Esophagus muscularis mucosa (tissue), 4 donors: ENCODE data around the gene RAB11FIP4.

ENCODE experiments used
- CTCF ChIP-seq, 3 experiments: fragments of 200-600 bp in 2 of 3; fragments of 450-650 bp in 1 of 3; sonication (generic) in 2 of 3; IDR thresholded peaks; one replicate each; pipeline ENCODE4 v1.5.1; 2017 to 2019; ENCODE audit warnings: antibody characterized with exemption in 3 of 3, mild to moderate bottlenecking in 2 of 3, moderate library complexity in 1 of 3
- EP300 ChIP-seq: sonication (generic); formaldehyde crosslinking; IDR thresholded peaks from one replicate; pipeline ENCODE4 v1.6.1; 2017; ENCODE audit warnings: antibody characterized with exemption
- POLR2A ChIP-seq: fragments of 450-650 bp; IDR thresholded peaks from one replicate; pipeline ENCODE4 v1.6.1; 2017; ENCODE audit warnings: antibody characterized with exemption, moderate library complexity, mild to moderate bottlenecking, low read depth

- TF ChIP-seq POLR2A (no peak), CTCF (IDR thresholded peaks at IDR 0.05) (no peak), EP300 (no peak)
Observed at GRCh38 chr17:31549525-31550388, 158.3 kb downstream of the RAB11FIP4 start.
